Measurements from ENCODE around the gene CDRT4. TPM values are rescaled to one million over a fixed set of nuclear protein-coding genes. Genes with fewer than 3 reads are reported as not detected.

The CDRT4 gene
- total RNA-seq, 2 donors from 2014 or later, result 4.5 TPM

DNA sequence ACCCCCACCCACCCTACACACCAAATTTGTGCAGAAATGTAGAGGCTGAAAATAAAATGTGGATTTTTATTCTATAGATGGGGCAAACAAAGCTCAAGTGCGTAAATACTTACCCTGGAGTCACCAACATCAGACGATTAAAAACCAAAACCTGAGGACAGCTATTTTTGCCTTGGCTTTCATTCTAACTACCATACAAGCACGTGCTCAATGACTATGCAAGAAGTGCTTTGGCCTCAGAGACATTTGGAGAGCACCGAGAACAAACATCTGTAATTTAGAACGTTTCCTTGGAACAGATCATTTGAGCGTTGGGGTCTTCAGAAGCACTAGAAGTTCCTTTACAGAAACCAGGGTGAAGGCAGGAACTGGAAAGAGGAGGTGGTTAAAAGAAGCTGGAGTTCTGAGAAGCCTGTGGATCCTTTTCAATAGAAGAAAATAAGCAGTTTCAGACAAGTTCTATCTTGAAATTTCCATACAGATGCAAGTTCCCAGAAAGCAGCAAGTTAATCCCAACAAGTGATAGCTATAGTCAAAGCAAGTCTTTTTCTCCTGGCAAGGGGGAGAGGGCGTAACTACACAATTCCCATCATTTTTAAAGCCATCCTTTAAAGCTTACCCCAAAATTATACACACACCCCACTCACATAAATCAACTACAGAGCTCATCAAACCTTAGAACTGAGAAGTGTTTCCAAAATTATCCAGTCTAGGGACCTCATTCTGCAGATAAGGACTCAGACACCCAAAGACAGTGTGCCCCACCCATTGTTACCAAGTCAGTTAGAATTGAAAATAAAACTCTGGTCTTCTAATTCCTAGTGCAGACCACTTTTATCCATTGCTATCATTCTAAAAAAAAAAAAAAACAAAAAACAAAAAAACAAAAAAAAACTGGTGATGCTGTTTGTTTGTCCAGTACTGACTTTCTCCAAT, 29.6 kb upstream of the CDRT4 start:
- intact Hi-C loops (cut with DNase I), result no loop called here

GRCh38 chr17:15494821-15495220, 27.4 kb upstream of the CDRT4 start:
- intact Hi-C loops (cut with DNase I), result no loop called here
- DNase-seq (ENCODE audit: low spot score), result no peak

More for the DNA sequence above, 29.6 kb upstream of the CDRT4 start:
- no peak for DNase-seq (ENCODE audit: low spot score)

DNA sequence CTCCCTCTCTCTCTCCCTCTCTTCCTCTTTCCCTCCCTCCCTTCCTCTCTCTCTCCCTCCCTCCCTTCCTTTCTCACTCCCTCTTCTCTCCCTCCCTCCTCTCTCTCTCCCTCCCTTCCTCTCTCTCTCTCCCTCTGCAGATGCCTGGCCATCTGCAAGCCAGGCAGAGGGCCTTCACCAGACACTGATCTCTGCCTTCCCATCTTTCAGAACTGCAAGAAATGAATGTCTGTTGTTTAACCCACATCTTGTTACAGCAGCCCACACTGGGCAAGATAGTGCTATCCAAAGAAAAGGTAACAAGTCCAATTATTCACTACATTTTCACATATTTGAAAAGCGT, 26.2 kb upstream of the CDRT4 start:
- intact Hi-C loops (cut with DNase I), result no loop called here
- no peak for DNase-seq (ENCODE audit: low spot score)

GRCh38 chr17:15492791-15493692, 25.6 kb upstream of the CDRT4 start:
- intact Hi-C loops (cut with DNase I), result no loop called here
- DNase-seq (ENCODE audit: low spot score), result no peak

GRCh38 chr17:15492186-15492585, 24.8 kb upstream of the CDRT4 start:
- DNase-seq (ENCODE audit: low spot score), result no peak
- intact Hi-C loops (cut with DNase I), result no loop called here

GRCh38 chr17:15490634-15491261, 23.3 kb upstream of the CDRT4 start:
- intact Hi-C loops (cut with DNase I), result no loop called here
- peak; percentile 92 for DNase-seq (ENCODE audit: low spot score)

DNA sequence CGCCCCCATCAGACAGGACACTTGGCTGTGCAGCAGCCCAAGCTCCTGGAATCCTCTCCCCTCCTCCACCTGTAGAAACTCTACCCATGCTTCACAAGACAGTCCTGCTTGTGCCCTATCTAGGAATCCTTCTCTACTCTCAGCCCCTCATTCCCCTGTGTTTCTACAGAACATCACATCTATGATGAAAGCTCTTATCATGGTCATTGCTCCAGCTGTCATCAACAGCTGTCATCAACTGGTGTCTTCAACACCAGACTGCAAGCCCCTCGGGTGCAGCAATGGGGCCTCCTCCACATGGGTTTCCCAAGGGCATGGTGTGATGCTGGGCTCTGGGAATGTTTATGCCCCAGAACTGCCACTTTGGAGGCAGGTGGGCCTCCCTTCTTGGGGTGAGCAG, 21.1 kb upstream of the CDRT4 start:
- intact Hi-C loops (cut with DNase I), result no loop called here
- no peak for DNase-seq (ENCODE audit: low spot score)

GRCh38 chr17:15485045-15485444, 17.6 kb upstream of the CDRT4 start:
- DNase-seq (ENCODE audit: low spot score), result no peak
- intact Hi-C loops (cut with DNase I), result no loop called here

DNA sequence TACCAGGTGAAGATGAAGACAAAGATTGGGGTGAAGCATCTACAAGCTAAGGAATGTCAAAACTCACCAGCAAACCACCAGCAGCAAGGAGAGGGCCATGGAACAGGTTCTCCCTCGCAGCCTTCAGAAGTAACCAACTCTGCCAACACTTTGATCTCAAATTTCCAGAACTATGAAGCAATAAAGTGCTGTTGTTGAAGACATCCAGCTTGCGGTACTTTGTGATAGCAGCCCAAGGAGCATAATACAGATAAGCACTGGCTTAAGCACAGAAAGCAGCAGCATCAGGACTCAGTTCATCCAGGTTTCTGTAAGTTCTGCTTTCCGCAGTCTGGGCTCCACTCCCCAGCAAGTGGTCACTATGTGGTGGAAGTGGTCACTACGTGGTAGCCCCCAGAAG, 16.0 kb upstream of the CDRT4 start:
- intact Hi-C loops (cut with DNase I), result no loop called here
- no peak for DNase-seq (ENCODE audit: low spot score)

GRCh38 chr17:15482476-15482875, 15.1 kb upstream of the CDRT4 start:
- no peak for DNase-seq (ENCODE audit: low spot score)
- intact Hi-C loops (cut with DNase I), result no loop called here

GRCh38 chr17:15481481-15481880, 14.1 kb upstream of the CDRT4 start:
- intact Hi-C loops (cut with DNase I), result no loop called here
- DNase-seq (ENCODE audit: low spot score), result no peak

GRCh38 chr17:15480204-15480603, 12.8 kb upstream of the CDRT4 start:
- DNase-seq (ENCODE audit: low spot score), result no peak
- intact Hi-C loops (cut with DNase I), result no loop called here

DNA sequence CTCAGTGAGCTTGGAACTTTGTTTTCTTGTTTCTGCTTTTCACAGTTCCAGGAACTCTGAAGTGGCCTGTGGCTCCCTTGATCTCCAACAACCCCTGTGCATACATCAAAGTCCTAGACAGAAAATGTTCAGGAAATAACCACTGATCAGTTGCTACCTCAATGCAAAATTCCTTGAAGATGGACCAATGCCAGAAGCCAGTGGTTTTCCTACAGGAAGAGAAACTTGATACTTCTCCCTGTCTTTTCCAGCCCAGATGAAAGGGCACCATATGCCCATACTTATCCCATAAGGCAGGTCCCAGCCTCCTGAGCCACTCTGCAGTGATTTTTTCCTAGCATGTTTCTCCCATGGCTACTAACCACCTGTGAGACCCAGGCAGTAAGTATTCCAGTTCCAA, 12.3 kb upstream of the CDRT4 start:
- intact Hi-C loops (cut with DNase I), result no loop called here
- DNase-seq (ENCODE audit: low spot score), result no peak

DNA sequence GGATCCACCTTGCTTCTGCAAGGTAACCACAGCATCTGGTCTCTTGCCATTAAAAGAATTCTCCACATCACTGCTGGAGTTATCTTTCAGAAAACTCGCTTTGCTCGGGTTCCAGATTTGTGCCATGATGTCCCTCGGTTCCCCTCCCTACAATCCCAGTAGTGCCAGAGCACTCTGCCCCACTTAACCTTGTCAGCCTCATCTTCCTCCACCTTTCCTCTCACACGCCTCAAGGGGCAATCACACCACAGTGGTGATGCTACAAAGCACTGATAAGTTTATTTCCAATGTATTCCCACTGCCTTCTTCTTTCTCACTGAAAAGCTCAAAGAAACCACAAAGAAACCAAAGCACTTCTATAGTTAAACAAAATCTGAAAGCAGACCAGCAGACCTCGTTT, 11.4 kb upstream of the CDRT4 start:
- intact Hi-C loops (cut with DNase I), result no loop called here
- DNase-seq (ENCODE audit: low spot score), result no peak

DNA sequence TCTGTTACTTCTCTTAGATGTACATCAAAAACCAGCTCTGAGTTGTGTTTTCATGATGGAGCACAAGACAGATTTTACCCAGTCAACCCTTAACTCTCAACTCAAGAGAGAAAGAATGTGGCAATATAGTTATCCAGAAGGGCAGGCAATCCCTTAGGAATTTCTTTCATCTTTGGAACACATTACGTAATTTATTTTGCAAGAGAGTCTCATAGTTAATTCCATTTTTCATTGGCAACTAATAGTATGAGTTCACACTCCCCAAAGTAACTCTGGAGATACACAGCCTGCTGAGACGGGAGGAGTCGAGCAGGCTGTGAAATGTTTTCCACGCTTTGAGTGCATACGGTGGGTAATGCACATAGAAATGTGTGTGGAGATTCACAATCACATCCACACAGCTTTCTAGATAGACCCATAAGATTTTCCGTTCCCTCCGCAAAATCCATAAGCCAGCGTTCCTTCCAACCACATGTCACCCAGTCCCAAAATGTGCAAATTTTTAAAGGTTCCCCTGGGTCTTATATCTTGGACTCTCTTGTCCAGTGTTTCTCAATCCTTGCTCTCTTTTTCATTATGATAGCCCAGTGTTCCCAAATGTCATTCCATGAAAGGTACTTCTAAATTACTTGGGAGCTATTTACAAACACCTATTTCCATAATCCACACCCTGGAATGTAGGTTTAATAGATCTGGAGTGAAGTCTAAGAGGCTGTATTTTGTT, 8.4 kb upstream of the CDRT4 start:
- intact Hi-C loops (cut with DNase I), result no loop called here
- no peak for DNase-seq (ENCODE audit: low spot score)

DNA sequence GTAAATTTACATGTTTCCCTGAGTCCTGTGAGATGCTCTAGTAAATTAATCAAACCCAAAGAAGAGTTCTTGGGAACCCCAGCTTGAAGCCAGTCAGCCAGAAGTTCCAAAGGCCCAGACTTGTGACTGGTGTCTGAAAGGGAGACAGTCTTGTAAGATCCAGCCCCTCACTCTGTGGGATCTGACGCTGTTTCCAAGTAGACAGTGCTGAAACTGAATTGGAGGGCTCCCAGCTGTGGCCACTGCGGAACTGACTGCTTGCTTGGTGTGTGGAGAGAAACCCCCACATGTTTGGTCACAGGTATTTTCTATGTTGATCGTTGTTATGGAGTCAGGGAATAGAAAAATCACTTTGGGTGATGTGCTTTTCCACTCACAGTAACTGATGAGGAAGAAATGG, 5.5 kb upstream of the CDRT4 start:
- intact Hi-C loops (cut with DNase I), result no loop called here
- DNase-seq (ENCODE audit: low spot score), result no peak

- no peak for DNase-seq (ENCODE audit: low spot score)
- intact Hi-C loops (cut with DNase I), result no loop called here
Measured at GRCh38 chr17:15470536-15470935, 3.1 kb upstream of the CDRT4 start.

GRCh38 chr17:15469260-15469659, 1.8 kb upstream of the CDRT4 start:
- no peak for DNase-seq (ENCODE audit: low spot score)
- intact Hi-C loops (cut with DNase I), result no loop called here

DNA sequence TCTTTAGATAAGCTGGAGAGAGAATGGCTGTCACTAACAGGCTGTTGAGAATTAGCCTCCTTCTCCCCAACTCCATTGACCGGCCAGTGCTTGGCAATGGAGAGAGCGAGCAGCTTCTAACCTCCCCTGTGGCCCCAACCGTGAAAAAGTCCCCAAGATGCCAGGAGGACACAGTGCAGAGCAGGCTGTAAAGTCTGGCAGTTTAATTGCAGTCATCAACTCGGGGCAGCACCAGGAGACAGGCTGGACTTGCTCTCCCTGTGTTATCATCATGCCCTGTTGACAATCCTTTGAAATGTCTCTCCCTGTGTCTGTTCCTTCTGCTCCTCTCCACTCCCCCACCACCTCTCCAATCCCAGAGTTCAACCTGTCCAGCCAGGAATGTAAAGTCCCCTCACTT, 705 bp upstream of the CDRT4 start:
- intact Hi-C loops (cut with DNase I), result no loop called here

More for the DNA sequence above, 705 bp upstream of the CDRT4 start:
- DNase-seq (ENCODE audit: low spot score), result no peak
